HG02798 (cell line): ENCODE results near the gene HCK.

Source experiments
- ATAC-seq: cut with Tn5 transposase; IDR thresholded peaks from one replicate; pipeline ENCODE4 v1.9.1; 2021; ENCODE audit warnings: mild to moderate bottlenecking; ENCODE audit not compliant: unreplicated experiment, poor library complexity

Gene HCK

GRCh38 chr20:32056708-32057483 is 4.9 kb downstream of the HCK start:
- no peak for ATAC-seq

GRCh38 chr20:32057656-32058184 is 5.7 kb downstream of the HCK start:
- ATAC-seq: no peak

DNA sequence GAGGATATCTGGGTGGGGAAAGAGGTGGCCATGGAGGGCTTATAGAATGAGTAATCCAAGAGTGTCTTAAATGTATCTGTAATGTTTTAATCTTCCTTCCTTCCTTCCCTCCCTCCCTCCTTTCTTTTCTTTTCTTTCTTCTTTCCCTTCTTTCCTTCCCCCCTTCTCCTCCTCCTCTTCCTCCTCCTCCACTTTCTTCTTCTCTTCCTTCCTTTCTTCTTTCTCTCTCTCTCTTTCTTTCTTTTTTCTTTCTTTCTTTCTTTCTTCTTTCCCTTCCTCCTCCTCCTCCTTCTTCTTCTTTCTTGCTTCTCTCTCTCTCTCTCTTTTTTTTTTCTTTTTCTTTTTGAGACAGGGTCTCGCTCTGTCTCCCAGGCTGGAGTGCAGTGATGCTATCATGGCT is 7.1 kb downstream of the HCK start:
- ATAC-seq: no peak

- ATAC-seq: peak; percentile 40
Measured at GRCh38 chr20:32062776-32063170, 10.7 kb downstream of the HCK start.

DNA sequence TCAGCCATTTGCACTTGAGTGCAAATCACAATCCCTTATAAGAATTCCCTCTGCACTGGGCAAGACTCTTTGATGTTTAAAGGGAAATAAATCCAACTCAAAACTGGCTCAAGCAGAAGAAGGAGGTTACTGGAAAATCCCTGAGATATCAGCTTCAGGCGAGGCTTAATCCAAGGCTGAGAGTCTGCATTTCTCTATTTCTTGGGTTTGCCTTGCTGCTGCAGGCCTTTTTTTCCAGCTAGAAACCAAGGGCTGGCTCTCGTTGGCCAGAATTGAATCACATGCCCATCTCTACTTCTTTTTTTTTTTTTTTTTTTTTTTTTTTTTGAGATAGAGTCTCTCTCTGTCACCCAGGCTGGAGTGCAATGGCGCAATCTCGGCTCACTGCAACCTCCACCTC is 11.7 kb downstream of the HCK start:
- ATAC-seq: no peak

DNA sequence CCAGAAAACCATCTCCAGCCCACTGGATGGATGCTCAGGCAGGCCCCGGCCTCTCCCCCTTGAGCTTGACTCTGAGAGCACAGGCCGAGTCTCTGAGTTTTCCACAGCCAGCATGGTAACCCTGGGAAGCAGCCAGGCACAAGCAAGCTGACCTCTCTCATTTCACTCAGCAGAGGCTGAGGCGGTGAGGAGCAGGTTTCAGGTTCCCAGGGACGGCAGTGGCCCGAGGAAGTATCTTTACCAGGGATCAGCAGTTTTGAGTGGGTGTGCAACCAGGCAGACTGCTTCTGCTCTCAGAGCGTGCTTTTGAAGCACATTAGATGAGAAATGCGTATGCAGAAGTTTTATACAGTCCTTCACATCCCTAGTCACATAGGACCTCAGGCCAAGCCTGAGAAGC is 12.6 kb downstream of the HCK start:
- peak; percentile 29 for ATAC-seq

DNA sequence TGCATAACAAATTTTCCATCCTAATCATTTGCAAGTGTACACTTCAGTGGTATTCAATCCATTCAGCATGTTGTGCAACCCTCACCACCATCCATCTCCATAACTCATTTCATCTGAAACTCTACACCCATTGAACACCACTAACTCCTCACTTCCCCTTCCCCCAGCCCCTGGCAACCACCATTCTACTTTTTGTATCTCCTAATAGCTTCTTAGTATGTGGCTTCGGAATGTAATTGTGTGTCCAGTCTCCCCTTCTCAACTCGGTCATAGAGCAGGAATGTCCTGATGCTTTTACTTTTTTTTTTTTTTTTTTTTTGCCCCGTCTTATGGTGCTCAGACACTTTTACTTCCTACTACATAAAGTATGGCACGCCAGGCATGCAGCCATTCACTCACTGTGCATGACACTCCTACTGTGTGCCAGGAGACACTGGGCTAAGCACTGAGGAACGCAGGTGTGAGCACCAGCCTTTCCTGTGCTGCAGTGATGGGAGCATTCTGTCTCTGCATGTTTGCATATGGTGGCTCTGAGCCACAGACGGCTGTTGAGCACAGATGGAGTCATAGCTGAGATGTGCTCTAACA is 15.3 kb downstream of the HCK start:
- ATAC-seq: no peak

GRCh38 chr20:32068174-32068573 is 16.1 kb downstream of the HCK start:
- no peak for ATAC-seq

- no peak for ATAC-seq
Measured at GRCh38 chr20:32069711-32070110, 17.7 kb downstream of the HCK start.

DNA sequence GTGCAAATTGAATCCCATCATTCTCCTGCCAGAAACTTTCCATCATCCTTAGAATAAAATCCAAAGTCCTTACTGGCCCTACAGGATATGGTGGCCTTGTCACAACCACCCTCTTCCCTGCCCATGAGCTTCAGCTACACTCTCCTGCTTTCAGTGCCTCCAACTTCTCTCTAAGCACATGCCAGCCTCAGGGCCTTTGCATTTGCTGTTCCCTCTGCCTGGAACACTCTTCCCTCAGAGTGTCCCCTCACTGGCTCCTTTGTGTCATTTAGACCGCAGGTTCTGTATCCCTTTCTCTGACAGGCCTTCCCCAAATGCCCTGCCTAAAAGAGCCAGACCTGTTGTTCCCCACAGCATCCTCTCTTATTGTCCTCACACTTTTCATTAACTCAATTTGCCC is 18.2 kb downstream of the HCK start:
- no peak for ATAC-seq

DNA sequence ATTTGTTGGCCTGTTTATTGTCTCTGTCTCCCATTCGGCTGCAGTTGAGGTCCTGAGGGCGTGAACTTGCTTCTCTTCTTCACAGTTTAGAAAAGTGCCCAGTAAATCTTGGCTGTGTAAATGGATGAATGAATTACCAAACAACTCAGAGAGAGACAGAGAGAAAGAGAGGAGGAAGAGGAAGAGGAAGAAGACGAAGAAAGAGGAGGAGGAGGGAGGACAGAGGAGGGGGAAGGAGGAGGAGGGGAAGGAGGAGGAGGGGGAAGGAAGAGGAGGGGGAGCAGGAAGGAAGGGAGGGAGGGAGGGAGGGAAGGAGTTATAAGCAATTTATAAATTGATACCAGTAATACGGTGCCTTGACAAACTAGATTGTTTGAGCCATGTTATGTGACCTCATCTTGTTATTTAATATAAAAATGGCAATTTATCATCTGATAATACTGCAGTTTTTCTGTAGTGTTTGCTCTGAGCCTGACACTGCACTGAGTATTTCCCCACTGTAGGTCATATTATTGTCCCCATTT is 18.7 kb downstream of the HCK start:
- ATAC-seq: no peak

DNA sequence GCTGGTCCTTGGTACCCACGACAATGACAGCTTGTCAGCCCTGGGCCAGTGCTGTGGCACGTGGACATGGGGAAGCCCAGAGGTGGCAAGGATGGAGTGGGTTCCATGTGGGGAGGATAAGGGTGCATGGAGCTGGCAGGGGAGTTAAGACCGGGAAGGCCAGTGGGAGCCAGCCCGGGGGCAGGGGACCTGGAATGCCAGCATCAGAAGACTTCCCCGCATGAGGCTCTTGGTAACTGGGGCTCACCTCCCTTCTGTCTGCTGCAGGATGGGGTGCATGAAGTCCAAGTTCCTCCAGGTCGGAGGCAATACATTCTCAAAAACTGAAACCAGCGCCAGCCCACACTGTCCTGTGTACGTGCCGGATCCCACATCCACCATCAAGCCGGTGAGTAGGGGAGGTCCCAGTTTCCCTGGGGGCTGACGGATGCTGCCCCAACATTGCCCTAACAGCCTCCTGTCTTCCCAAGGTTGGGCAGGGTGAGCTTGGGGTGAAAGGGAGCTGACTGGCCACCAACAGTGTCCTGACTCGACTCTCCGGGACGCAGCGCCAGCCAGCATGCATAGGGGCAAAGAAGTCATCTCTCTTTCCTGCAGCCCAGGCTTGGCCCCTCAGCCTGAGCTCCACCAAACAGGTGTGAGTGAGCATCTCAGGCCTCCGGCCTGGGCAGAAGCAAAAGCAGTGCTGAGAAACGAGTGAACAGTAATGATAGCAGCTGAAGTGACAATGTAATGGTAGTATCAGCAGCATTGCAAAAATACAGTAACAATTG is 19.5 kb downstream of the HCK start:
- ATAC-seq: no peak

DNA sequence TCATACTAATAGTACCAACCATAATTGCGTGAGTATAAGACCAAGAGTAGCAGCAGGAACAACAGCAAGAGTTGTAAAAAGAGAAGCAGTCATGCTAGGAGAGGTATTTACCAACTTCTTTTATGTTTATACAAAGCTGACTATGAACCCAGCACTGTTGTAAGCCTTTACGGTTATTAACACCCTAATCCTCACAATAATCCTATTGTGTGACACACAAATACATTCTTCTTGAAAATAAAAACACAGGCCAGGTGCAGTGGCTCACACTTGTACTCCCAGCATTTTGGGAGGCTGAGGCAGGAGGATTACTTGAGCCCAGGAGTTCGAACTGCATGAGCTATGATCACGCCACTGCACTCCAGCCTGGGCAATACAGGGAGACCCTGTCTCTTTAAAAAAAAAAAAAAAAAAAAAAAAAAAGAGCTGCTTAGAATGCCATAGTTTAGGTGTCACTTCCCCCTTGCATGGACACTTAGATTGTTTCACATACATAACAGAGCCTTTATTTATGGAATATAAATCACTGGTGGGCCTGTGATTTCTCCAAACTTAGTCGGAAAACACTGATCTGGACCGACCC is 20.2 kb downstream of the HCK start:
- no peak for ATAC-seq

DNA sequence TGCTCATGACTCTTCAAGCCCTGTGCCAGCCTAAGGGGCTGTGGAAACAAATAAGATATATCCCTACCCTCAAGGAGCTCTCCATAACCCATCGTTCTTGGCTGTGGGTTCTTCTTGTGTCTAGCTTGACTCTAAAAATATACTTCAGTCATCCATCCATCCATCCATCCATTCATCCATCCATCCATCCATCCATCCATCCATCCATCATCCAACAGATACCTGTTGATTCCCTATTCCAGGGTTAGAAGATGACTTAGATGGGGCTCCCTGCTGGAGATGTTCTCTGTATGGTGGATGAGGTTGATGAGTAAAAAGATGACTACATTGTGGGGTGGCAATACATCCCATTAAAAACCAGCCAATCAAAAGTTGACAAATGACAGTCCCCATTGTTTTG is 23.5 kb downstream of the HCK start:
- ATAC-seq: no peak

GRCh38 chr20:32077190-32077589 is 25.1 kb downstream of the HCK start:
- no peak for ATAC-seq

DNA sequence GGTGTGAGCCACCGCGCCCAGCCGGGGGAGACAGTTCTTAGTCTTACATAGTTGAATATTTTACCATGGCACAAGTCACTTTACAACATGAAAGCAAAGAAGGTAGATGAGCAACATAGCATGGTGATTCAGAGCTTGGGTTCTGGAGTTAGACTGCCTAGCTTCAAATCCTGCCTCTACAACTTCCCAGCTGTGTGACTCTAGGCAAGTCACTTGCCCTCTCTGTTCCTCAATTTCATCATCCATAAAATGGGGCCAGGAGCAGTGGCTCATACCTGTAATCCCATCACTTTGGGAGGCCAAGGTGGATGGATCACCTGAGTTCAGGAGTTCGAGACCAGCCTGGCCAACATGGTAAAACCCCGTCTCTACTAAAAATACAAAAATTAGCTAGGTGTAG is 26.3 kb downstream of the HCK start:
- no peak for ATAC-seq

DNA sequence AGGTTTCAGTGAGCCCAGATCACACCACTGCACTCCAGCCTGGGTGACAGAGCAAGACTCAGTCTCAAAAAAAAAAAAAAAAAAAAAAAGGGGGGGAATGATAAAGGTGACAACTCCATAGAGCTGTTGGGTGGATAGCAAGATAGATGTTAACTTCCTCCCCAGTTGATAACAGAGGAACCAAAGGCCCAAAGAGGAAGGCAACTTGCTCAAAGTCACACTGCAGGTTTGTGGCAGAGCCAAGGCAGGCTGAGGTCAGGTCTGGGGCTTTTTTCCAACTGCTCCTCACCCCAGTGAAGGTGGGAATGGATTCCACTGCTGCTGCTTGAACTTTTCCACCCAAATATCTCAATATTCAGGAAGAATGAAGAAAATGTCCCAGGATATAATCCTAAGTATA is 26.7 kb downstream of the HCK start:
- no peak for ATAC-seq

DNA sequence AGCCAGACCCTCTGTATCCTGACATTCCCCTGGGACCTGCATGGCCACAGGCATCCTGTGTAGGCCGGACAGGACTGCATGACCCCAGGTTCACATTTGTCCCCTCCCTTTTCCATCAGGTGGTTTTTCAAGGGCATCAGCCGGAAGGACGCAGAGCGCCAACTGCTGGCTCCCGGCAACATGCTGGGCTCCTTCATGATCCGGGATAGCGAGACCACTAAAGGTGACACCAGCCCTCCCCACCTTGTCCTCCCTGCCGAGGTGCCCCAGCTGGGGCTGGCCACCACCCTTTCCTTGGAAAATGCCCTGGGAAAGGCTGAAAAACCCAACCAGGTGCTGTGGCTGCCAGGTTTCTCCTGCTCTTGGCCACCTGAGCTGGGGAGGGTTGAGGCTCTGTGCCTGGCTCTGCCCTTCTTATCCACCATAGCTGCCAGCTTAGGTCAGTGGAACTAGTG is 27.6 kb downstream of the HCK start:
- ATAC-seq: no peak

DNA sequence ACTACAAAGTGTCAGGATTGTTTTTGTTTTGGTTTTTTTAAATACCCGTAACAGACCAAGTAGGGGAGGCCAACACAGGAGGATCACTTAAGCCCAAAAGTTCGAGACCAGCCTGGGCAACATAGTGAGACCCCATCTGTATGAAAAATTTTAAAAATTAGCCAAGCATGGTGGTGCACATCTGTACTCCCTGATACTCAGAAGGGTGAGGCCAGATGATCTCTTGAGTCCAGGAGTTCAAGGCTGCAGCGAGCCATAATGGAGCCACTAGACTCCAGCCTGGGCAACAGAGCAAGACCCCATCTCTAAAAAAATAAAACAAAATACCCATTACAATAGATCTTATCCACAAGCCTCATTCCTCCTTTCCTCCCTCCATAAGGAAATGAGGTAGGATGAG is 28.7 kb downstream of the HCK start:
- no peak for ATAC-seq

GRCh38 chr20:32083469-32083868 is 31.4 kb downstream of the HCK start:
- no peak for ATAC-seq

DNA sequence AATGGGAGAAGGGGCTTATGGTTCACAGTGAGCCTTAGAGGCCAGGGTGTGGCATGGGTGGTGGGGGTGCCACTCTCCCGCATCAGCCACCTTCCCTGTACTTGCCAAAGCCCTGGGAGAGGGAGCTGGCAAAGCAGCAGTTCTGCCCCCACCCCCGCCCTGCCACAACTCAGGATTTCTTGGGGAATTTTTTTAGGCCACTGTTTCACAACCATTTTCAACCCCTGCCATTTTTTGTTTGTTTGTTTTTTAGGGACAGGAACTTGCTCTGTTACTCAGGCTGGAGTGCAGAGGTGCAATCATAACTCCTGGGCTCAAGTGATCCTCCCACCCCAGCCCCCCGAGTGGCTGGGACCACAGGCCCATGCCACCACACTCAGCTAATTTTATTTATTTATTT is 35.0 kb downstream of the HCK start:
- no peak for ATAC-seq
